Measurements from ENCODE around the gene PPP1R9B. TPM values are rescaled to one million over a fixed set of nuclear protein-coding genes. Genes with fewer than 3 reads are reported as not detected.

Gene PPP1R9B
- total and polyA plus RNA-seq, 5 donors from 2014 or later: 0.41 to 85.4 (median 0.45) TPM

DNA sequence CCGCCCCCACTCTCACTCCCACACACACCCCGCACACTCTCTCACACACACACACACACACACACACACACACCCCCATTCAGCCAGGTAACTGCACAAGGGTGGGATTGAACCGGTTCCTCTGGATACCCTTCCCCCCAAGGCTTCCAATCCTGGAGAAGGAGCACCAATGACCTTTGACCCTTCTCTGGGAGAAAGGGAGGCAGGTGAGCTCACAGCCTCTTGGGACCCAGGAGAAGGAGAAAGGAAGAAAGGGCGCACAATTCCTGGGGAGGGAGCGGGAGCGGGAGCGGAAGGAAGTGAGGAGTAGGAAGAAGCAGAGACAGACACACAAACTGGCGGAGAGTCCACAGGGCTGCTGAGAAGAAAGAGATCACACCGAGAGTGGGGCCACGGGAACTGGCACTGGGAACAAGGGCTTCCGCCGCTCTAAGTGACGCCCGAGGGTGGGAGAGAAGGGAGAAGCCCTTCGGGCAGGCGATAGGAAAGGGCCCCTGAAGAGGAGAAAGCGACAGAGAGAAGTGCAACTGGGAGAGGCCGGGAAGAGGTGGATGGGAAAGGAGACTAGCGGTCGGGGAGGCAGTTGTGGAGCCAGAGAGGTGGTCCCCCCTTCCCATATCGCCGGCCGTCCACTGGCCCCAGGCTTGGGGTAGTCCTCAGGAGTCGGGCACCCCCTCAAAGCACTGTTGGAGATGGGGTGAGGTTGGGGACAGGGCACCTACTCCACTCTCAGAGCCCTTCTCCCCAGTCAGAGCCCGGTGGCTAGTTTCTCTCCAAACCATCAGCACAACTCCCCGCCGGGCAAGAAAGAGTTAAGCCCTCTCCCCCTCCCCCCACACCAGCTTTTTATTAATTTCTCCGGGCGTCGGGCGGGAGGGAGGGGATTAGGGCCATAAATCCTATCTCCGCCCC is 21.8 kb downstream of the PPP1R9B start:
- Histone ChIP-seq H3K27me3 (ENCODE audit: control insufficient read depth, insufficient read depth, low read length) (peaks cover 12% of the 10 kb centered on the region), H3K4me1 (ENCODE audit: control insufficient read depth, insufficient read depth, low read length, poor library complexity, severe bottlenecking) (peaks cover 22% of the 10 kb centered on the region), H3K9me3 (ENCODE audit: control insufficient read depth in 2 of 2, low read length in 2 of 2) (no peaks in the 10 kb centered on the region), H3K27ac (ENCODE audit: insufficient read depth, low read length, poor library complexity, severe bottlenecking) (no peak overlapping the region), H3K36me3 (ENCODE audit: control insufficient read depth, insufficient read depth, low read length) (no peaks in the 10 kb centered on the region), H3K4me3 (ENCODE audit: low read depth, low read length) (no peak overlapping the region)
- H3K9me3 Mint-ChIP-seq: peaks cover 0 to 1% (median 0%) of the 10 kb centered on the region in 7 donors
- DNase-seq (no peak), ATAC-seq (ENCODE audit: low read depth in 2 of 2) (no peak)
- H3K27ac Mint-ChIP-seq: peak overlapping the region in 1 of 3 donors; percentile 93
- H3K4me3 Mint-ChIP-seq: peak overlapping the region; percentile 64 to 84 (median 74)
- H3K4me1 Mint-ChIP-seq: peaks cover 3 to 26% (median 10%) of the 10 kb centered on the region in 4 donors
- H3K27me3 Mint-ChIP-seq: peaks cover 35% of the 10 kb centered on the region
- H3K36me3 Mint-ChIP-seq: no peaks in the 10 kb centered on the region

DNA sequence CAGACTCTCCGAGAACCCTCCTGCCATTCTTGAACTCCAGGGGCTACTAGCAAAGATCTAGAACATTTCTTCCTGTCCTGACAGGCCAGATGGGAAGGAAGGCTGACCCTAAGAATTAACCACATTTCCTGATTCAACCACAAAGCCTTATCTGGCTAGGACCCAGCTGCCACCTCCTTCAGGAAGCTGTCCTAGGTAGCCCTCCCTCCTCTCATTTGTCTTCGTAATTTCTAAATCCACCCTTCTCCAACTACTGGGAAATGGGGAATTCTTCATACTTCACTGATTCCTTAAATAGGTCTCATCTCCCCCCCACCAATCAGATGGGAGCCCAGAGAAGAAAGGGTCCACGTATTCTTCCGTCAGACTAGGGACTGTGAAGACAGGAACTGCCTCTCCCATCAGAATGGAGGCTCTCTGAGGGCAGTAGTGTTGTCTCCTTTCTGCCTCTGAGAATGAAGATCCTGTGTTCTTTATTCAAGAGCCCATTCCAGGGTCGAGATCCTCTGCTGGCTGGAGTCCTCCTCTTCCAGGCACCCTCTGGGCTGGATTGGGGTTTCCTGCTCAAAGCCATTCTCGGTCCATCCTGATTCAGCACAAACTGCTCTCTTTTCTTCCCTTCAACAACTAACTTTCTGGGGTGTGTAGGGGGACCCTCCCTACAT is 22.6 kb downstream of the PPP1R9B start:
- no peaks in the 10 kb centered on the region for H3K36me3 Mint-ChIP-seq
- no peak for ATAC-seq (ENCODE audit: low read depth in 2 of 2)
- Histone ChIP-seq H3K27me3 (ENCODE audit: control insufficient read depth, insufficient read depth, low read length) (peaks cover 12% of the 10 kb centered on the region), H3K36me3 (ENCODE audit: control insufficient read depth, insufficient read depth, low read length) (no peaks in the 10 kb centered on the region), H3K4me3 (ENCODE audit: low read depth, low read length) (no peak overlapping the region), H3K27ac (ENCODE audit: insufficient read depth, low read length, poor library complexity, severe bottlenecking) (no peak overlapping the region), H3K4me1 (ENCODE audit: control insufficient read depth, insufficient read depth, low read length, poor library complexity, severe bottlenecking) (peaks cover 22% of the 10 kb centered on the region), H3K9me3 (ENCODE audit: control insufficient read depth in 2 of 2, low read length in 2 of 2) (no peaks in the 10 kb centered on the region)
- peaks cover 3 to 26% (median 10%) of the 10 kb centered on the region in 4 donors for H3K4me1 Mint-ChIP-seq
- H3K27ac Mint-ChIP-seq: no peak overlapping the region
- H3K27me3 Mint-ChIP-seq: peaks cover 38% of the 10 kb centered on the region
- peak overlapping the region in 1 of 4 donors; percentile 12 for H3K4me3 Mint-ChIP-seq
- H3K9me3 Mint-ChIP-seq: peaks cover 0 to 1% (median 0%) of the 10 kb centered on the region in 7 donors
- DNase-seq: no peak

DNA sequence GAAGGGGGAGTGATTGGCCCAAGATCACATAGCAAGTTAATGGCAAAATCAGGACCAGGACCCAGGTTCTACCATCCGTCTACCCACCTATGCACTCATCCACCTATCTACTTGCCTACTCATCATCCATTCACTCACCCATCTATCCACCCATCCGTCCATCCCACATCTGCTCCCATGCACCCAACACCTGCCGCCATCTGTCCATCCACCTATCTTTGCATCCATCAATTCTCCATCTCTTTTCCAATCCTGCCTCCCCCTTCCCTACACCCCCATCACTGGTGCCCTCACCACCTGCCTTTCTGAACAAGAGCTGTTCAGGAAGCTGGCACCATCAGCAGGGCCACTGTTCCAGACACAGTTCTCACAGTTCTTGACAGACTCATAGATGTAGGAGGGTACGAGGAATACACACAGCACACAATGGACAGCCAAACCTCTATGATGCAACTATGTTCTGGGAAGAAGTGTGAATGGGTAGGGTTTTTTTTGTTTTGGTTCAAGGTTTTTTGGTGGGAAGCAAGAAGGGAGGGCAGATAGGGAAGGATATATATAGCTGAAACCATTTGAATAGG is 25.0 kb downstream of the PPP1R9B start:
- ATAC-seq (ENCODE audit: low read depth in 2 of 2) (no peak), DNase-seq (no peak)
- Histone ChIP-seq H3K27me3 (ENCODE audit: control insufficient read depth, insufficient read depth, low read length) (peaks cover 10% of the 10 kb centered on the region), H3K27ac (ENCODE audit: insufficient read depth, low read length, poor library complexity, severe bottlenecking) (no peak overlapping the region), H3K9me3 (ENCODE audit: control insufficient read depth in 2 of 2, low read length in 2 of 2) (no peaks in the 10 kb centered on the region), H3K4me3 (ENCODE audit: low read depth, low read length) (no peak overlapping the region), H3K4me1 (ENCODE audit: control insufficient read depth, insufficient read depth, low read length, poor library complexity, severe bottlenecking) (peaks cover 17% of the 10 kb centered on the region), H3K36me3 (ENCODE audit: control insufficient read depth, insufficient read depth, low read length) (no peaks in the 10 kb centered on the region)
- Mint-ChIP-seq H3K27ac (no peak overlapping the region), H3K4me1 (peaks cover under 1 to 13% (median 3%) of the 10 kb centered on the region in 4 donors), H3K4me3 (peak overlapping the region in 1 of 4 donors; percentile 10), H3K27me3 (peaks cover 46% of the 10 kb centered on the region), H3K9me3 (peaks cover 0 to 1% (median 0%) of the 10 kb centered on the region in 7 donors), H3K36me3 (no peaks in the 10 kb centered on the region)

GRCh38 chr17:50123649-50124349 is 26.7 kb downstream of the PPP1R9B start:
- H3K4me1 ChIP-seq (ENCODE audit: control insufficient read depth, insufficient read depth, low read length, poor library complexity, severe bottlenecking): peaks cover 3% of the 10 kb centered on the region
- H3K9me3 ChIP-seq (ENCODE audit: control insufficient read depth in 2 of 2, low read length in 2 of 2): no peaks in the 10 kb centered on the region
- H3K4me3 Mint-ChIP-seq: no peak overlapping the region
- no peak overlapping the region for H3K4me3 ChIP-seq (ENCODE audit: low read depth, low read length)
- H3K27me3 ChIP-seq (ENCODE audit: control insufficient read depth, insufficient read depth, low read length): peaks cover 22% of the 10 kb centered on the region
- no peaks in the 10 kb centered on the region for H3K36me3 Mint-ChIP-seq
- peaks cover 59% of the 10 kb centered on the region for H3K27me3 Mint-ChIP-seq
- ATAC-seq (ENCODE audit: low read depth in 2 of 2) (no peak), DNase-seq (no peak)
- no peak overlapping the region for H3K27ac Mint-ChIP-seq
- H3K4me1 Mint-ChIP-seq: peaks cover 0 to 10% (median 3%) of the 10 kb centered on the region in 4 donors
- H3K9me3 Mint-ChIP-seq: peaks cover 0 to 2% (median 0%) of the 10 kb centered on the region in 7 donors
- H3K36me3 ChIP-seq (ENCODE audit: control insufficient read depth, insufficient read depth, low read length): no peaks in the 10 kb centered on the region
- no peak overlapping the region for H3K27ac ChIP-seq (ENCODE audit: insufficient read depth, low read length, poor library complexity, severe bottlenecking)

GRCh38 chr17:50122945-50123344 is 27.5 kb downstream of the PPP1R9B start:
- Histone ChIP-seq H3K27ac (ENCODE audit: insufficient read depth, low read length, poor library complexity, severe bottlenecking) (no peak overlapping the region), H3K27me3 (ENCODE audit: control insufficient read depth, insufficient read depth, low read length) (peaks cover 20% of the 10 kb centered on the region), H3K36me3 (ENCODE audit: control insufficient read depth, insufficient read depth, low read length) (no peaks in the 10 kb centered on the region), H3K9me3 (ENCODE audit: control insufficient read depth in 2 of 2, low read length in 2 of 2) (no peaks in the 10 kb centered on the region), H3K4me3 (ENCODE audit: low read depth, low read length) (no peak overlapping the region), H3K4me1 (ENCODE audit: control insufficient read depth, insufficient read depth, low read length, poor library complexity, severe bottlenecking) (no peaks in the 10 kb centered on the region)
- no peak for DNase-seq
- no peak overlapping the region for H3K4me3 Mint-ChIP-seq
- no peak overlapping the region for H3K27ac Mint-ChIP-seq
- H3K36me3 Mint-ChIP-seq: no peaks in the 10 kb centered on the region
- H3K9me3 Mint-ChIP-seq: peaks cover 0 to 4% (median 0%) of the 10 kb centered on the region in 7 donors
- no peak for ATAC-seq (ENCODE audit: low read depth in 2 of 2)
- peaks cover 63% of the 10 kb centered on the region for H3K27me3 Mint-ChIP-seq
- peaks cover 0 to 7% (median 2%) of the 10 kb centered on the region in 4 donors for H3K4me1 Mint-ChIP-seq

GRCh38 chr17:50120475-50121253 is 29.8 kb downstream of the PPP1R9B start:
- peaks cover 68% of the 10 kb centered on the region for H3K27me3 Mint-ChIP-seq
- no peak overlapping the region for H3K27ac ChIP-seq (ENCODE audit: insufficient read depth, low read length, poor library complexity, severe bottlenecking)

More at GRCh38 chr17:50120475-50121253, 29.8 kb downstream of the PPP1R9B start:
- Histone ChIP-seq H3K4me3 (ENCODE audit: low read depth, low read length) (no peak overlapping the region), H3K27me3 (ENCODE audit: control insufficient read depth, insufficient read depth, low read length) (peaks cover 20% of the 10 kb centered on the region), H3K9me3 (ENCODE audit: control insufficient read depth in 2 of 2, low read length in 2 of 2) (no peaks in the 10 kb centered on the region), H3K4me1 (ENCODE audit: control insufficient read depth, insufficient read depth, low read length, poor library complexity, severe bottlenecking) (peaks cover 7% of the 10 kb centered on the region), H3K36me3 (ENCODE audit: control insufficient read depth, insufficient read depth, low read length) (no peaks in the 10 kb centered on the region)
- H3K9me3 Mint-ChIP-seq: peaks cover 0 to 4% (median 0%) of the 10 kb centered on the region in 7 donors
- DNase-seq (no peak), ATAC-seq (ENCODE audit: low read depth in 2 of 2) (no peak)
- H3K4me1 Mint-ChIP-seq: peaks cover 0 to 9% (median 4%) of the 10 kb centered on the region in 4 donors
- H3K27ac Mint-ChIP-seq: no peak overlapping the region
- H3K36me3 Mint-ChIP-seq: no peaks in the 10 kb centered on the region
- no peak overlapping the region for H3K4me3 Mint-ChIP-seq
